Measurements from ENCODE around the gene GABRR2.

- no peak for TF ChIP-seq CTCF (conservative IDR thresholded peaks at IDR 0.05)
- TF ChIP-seq ZFX (IDR thresholded peaks at IDR 0.05), result no peak
Observed at GRCh38 chr6:89359561-89359960, 44.5 kb upstream of the GABRR2 start.

All from C4-2B (cell line).